Activated CD4-positive, CD25-positive, alpha-beta regulatory T cell (primary cell): ENCODE measurements around the gene MAP3K15.

Experiments used
- DNase-seq, 4 experiments: peaks; one replicate each; lab custom pipeline; 2025; lab: John Stamatoyannopoulos, UW

MAP3K15 gene

GRCh38 chrX:19343085-19343534 is 172.2 kb downstream of the MAP3K15 start:
- no peak for DNase-seq

DNA sequence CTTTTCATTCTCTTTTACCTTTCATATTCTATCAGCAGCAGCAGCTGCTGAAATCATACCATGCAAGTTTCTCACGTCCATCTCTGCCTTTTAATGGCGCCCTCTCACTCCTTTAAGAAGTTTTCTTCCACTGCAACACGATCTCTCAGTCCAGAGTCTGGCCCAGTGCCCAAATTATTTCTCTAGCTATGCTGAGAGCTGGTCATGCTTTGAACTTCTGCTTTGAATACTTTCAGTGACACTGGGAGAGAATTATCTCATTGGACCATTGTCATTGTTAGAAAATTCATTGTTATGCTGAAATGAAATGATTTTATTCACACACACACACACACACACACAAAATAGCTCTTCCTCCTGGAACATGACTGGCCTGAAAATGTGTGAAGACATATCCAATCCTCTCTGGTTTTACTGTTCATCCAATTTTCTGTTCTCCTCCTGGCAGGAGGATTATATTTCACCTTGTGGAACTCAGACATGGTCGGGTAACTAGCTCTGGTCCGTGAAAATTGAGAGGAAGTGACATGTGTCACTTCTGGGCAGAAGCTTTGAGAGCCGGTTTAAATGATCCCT is 172.9 kb downstream of the MAP3K15 start:
- DNase-seq, result no peak

DNA sequence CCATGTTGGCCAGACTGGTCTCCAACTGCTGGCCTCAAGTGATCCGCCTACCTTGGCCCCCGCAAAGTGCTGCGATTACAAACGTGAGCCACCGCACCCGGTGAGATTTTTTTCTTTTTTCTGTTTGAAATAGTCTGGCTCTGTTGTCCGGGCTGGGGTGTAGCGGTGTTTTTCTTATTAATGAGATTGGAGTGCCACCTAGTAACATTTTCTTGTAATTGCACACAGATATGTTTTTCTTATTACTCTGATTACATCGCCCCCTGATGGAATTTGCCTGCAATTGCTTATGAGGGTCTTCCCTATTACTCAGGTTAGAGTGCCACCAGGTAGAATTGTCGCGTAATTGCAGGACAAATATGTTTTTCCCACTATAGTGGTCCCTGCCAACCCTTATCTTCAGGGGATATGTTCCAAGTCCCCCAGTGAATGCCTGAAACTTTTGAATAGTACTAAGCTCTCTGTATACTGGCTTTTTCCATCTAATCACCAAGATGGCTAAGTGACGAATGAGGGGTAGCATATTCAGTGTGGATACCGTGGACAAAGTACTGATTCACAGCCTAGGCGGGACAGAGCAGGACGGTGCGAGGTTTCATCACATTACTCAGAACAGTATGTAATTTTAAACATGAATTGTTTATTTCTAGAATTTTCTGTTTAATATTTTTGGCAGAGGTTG is 180.2 kb downstream of the MAP3K15 start:
- no peak for DNase-seq

DNA sequence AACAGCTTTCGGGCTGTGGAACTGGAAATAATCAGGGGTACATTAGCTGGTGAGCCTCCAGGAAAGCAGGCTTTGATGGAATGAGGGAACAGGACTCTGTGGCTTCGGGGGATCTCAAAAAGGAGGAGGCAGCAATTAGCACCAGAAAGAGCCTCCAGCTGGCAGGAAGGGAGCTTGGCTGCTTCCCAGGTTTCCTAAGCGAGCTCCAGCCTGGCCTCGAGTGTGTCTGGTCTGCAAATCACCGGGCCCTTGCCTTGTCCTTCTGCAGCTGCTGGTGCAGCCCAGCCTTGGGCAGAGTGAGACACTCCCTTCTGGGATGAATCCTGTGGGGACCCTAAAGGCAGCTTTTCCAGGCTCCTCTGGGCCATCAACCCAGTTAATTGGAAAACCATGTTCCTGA is 182.3 kb downstream of the MAP3K15 start:
- no peak for DNase-seq

DNA sequence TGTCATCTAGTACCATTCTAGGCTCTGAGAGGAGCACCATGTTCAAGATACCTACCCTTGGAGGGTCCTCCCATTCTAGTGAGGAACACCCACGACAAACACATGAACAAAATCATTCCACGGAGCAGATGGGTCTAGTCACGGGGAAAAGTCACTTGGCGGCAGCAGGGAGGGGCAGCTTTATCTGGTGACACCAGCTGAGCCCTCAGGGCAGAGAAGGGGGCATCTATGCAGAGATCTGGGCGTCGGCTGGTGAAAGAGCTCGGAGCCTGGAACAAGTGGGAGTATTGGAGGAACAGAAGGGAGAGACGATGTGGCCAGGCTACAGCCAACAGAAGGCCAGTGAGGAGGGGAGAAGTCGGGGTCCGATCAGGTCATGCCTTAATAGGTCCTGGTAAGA is 183.5 kb downstream of the MAP3K15 start:
- no peak for DNase-seq

GRCh38 chrX:19326567-19326966 is 188.7 kb downstream of the MAP3K15 start:
- no peak for DNase-seq
